ENCODE results near the gene TOP3A. TPM values are rescaled to one million over a fixed set of nuclear protein-coding genes. Genes with fewer than 3 reads are reported as not detected.

TOP3A gene
- total RNA-seq, 6 experiments from 2014 or later: 23.0 to 26.4 (median 24.0) TPM

- H3K36me3 Mint-ChIP-seq (ENCODE audit: low read depth): peaks cover 21% of the 10 kb centered on the region
- peaks cover 49% of the 10 kb centered on the region for H3K4me1 Mint-ChIP-seq (ENCODE audit: low read depth)
- H3K9me3 Mint-ChIP-seq: no peaks in the 10 kb centered on the region
- peak overlapping the region; percentile 16; the same call in 1 of the 2 replicates for H3K27ac Mint-ChIP-seq
- peak overlapping the region; percentile 40 for H3K4me3 Mint-ChIP-seq
- DNase-seq: no peak
- TF ChIP-seq, protein P1, sequence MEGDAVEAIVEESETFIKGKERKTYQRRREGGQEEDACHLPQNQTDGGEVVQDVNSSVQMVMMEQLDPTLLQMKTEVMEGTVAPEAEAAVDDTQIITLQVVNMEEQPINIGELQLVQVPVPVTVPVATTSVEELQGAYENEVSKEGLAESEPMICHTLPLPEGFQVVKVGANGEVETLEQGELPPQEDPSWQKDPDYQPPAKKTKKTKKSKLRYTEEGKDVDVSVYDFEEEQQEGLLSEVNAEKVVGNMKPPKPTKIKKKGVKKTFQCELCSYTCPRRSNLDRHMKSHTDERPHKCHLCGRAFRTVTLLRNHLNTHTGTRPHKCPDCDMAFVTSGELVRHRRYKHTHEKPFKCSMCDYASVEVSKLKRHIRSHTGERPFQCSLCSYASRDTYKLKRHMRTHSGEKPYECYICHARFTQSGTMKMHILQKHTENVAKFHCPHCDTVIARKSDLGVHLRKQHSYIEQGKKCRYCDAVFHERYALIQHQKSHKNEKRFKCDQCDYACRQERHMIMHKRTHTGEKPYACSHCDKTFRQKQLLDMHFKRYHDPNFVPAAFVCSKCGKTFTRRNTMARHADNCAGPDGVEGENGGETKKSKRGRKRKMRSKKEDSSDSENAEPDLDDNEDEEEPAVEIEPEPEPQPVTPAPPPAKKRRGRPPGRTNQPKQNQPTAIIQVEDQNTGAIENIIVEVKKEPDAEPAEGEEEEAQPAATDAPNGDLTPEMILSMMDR (IDR thresholded peaks at IDR 0.05): no peak
- no peaks in the 10 kb centered on the region; the same call in 1 of the 2 replicates for H3K27me3 Mint-ChIP-seq (ENCODE audit: insufficient read depth)
These were observed 4.1 kb upstream of the TOP3A start for GRCh38 chr17:18318771-18319450.

DNA sequence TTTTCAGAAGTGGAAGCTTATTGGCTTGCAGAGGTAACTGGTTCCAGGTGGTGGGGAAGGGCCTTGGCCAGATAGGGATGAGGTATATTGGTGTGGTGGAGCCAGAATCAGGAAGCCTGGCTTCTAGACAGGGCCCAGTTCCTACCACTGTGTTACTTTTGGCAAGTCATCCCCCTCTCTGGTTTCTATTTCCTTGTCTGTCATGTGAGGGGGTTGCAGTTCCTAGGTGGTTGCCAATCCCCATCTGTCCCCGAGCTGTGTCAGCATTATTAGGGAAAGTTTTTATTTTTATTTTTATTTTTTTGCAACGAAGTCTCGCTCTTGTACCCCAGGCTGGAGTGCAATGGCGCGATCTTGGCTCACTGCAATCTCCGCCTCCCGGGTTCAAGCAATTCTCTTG, 3.3 kb upstream of the TOP3A start:
- TF ChIP-seq, protein P1 (IDR thresholded peaks at IDR 0.05): no peak
- Mint-ChIP-seq H3K27ac (peak overlapping the region; percentile 43), H3K4me3 (peak overlapping the region; percentile 40), H3K36me3 (ENCODE audit: low read depth) (peaks cover 21% of the 10 kb centered on the region), H3K27me3 (ENCODE audit: insufficient read depth) (no peaks in the 10 kb centered on the region; the same call in 1 of the 2 replicates), H3K9me3 (no peaks in the 10 kb centered on the region), H3K4me1 (ENCODE audit: low read depth) (peaks cover 57% of the 10 kb centered on the region)
- DNase-seq: no peak

DNA sequence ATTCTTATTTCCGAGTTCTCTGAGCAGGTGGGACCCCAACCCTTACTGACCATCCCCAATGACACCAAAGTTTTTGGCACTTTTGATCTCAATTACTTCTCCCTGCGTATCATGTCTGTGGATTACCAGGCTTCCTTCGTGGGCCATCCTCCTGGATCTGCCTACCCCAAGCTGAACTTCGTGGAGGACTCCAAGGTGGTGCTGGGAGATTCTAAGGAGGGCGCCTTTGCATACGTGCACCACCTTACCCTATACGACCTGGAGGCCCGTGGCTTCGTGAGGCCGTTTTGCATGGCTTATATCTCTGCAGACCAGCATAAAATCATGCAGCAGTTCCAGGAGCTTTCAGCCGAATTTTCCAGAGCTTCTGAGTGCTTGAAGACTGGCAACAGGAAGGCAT, 1.2 kb upstream of the TOP3A start:
- Mint-ChIP-seq H3K4me1 (ENCODE audit: low read depth) (peaks cover 72% of the 10 kb centered on the region), H3K36me3 (ENCODE audit: low read depth) (peaks cover 32% of the 10 kb centered on the region), H3K4me3 (peak overlapping the region; percentile 92), H3K27me3 (ENCODE audit: insufficient read depth) (no peaks in the 10 kb centered on the region; the same call in 1 of the 2 replicates), H3K27ac (peak overlapping the region; percentile 96), H3K9me3 (no peaks in the 10 kb centered on the region)
- DNase-seq: no peak
- TF ChIP-seq, protein P1 (IDR thresholded peaks at IDR 0.05): no peak

DNA sequence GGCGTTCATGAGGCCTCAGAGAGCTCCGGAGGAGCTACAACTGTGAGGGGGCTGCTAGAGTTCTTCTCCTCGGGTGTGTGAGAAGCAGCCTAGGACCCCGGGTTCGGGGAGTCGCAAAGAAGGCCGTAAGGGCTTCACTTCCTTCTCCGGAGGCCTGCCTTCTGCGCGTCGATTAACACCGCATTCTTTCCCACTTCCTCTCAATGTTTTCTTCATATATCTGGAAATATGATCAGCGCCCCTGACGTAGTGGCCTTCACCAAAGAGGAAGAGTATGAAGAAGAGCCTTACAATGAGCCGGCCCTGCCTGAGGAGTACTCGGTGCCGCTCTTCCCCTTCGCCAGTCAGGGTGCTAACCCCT, 748 bp upstream of the TOP3A start:
- H3K27ac Mint-ChIP-seq: peak overlapping the region; percentile 96
- peak overlapping the region; percentile 92 for H3K4me3 Mint-ChIP-seq
- no peaks in the 10 kb centered on the region for H3K9me3 Mint-ChIP-seq
- H3K36me3 Mint-ChIP-seq (ENCODE audit: low read depth): peaks cover 32% of the 10 kb centered on the region
- TF ChIP-seq, protein P1 (IDR thresholded peaks at IDR 0.05): no peak
- H3K27me3 Mint-ChIP-seq (ENCODE audit: insufficient read depth): no peaks in the 10 kb centered on the region; the same call in 1 of the 2 replicates
- DNase-seq: no peak
- H3K4me1 Mint-ChIP-seq (ENCODE audit: low read depth): peaks cover 72% of the 10 kb centered on the region

DNA sequence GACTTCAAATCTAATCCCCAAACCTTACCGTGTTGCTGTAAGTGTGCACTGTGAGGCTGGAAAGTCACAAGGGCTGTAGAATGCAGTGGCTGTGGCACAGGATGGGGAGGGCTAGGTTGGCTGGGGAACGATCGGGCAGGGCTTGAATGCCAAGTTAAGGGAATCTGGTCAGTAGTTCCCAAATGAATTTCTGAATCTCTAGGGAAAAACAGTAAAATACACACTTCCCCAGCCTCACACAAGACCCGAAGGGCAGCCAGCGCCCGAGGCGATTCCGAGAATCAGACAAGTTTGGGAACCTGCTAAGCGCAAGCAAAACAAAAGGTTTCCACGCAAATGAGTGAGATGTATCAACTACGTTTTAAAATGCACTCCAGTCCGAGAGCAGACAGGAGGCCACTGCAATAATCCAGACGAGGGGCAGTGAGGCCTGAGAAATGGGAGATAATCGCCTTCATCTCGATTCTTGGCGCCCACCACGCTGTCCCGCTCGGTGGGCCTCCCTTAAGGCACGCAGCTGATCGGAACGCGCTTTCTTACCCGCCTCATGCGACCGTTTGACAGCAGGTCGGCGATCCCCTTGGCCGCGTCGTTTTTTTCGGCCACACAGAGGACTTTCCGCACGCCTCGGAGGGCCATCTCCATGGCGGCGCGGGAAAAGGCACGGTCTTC, 599 bp downstream of the TOP3A start:
- Mint-ChIP-seq H3K4me1 (ENCODE audit: low read depth) (peaks cover 60% of the 10 kb centered on the region), H3K4me3 (peak overlapping the region; percentile 92), H3K36me3 (ENCODE audit: low read depth) (peaks cover 32% of the 10 kb centered on the region), H3K27me3 (ENCODE audit: insufficient read depth) (peaks cover 3% of the 10 kb centered on the region), H3K27ac (peak overlapping the region; percentile 96), H3K9me3 (no peaks in the 10 kb centered on the region)
- no peak for DNase-seq
- TF ChIP-seq, protein P1 (IDR thresholded peaks at IDR 0.05): no peak

Measured in HFFc6 (cell line).